Effector memory CD8-positive, alpha-beta T cell (primary cell): Measurements from ENCODE around the gene ART1.
"Not testable (repeated sequence)": the region's sequence is repeated elsewhere in the genome, so short reads cannot be mapped to it uniquely, and the experiment has no call there.

Experiments
- ATAC-seq: fragments of 150-1000 bp; cut with Tn5 transposase; replicated peaks from 2 replicates; pipeline ENCODE4 v1.10.0; 2021; ENCODE audit warnings: mild to moderate bottlenecking, moderate library complexity
- DNase-seq, 3 experiments: peaks; one replicate each; pipeline ENCODE4 v3.0.0; 2021
- H3K27ac Mint-ChIP-seq, 2 donors: one replicate each; pipeline ENCODE4 v1.8.0; 2022; ENCODE audit warnings: mild to moderate bottlenecking in 2 of 2, mixed read lengths in 2 of 2, moderate library complexity in 2 of 2
- H3K27me3 Mint-ChIP-seq, 2 donors: one replicate each; pipeline ENCODE4 v1.8.0; 2022; ENCODE audit warnings: mixed read lengths in 2 of 2
- H3K36me3 Mint-ChIP-seq: one replicate; pipeline ENCODE4 v1.8.0; 2022; ENCODE audit warnings: mild to moderate bottlenecking, moderate library complexity, mixed read lengths; ENCODE audit not compliant: insufficient read depth
- H3K4me1 Mint-ChIP-seq, 2 donors: one replicate each; pipeline ENCODE4 v1.8.0; 2022; ENCODE audit warnings: low read depth in 2 of 2, mixed read lengths in 2 of 2
- H3K4me3 Mint-ChIP-seq, 2 donors: one replicate each; pipeline ENCODE4 v1.8.0; 2022; ENCODE audit warnings: mild to moderate bottlenecking in 2 of 2, mixed read lengths in 2 of 2, moderate library complexity in 2 of 2
- H3K9me3 Mint-ChIP-seq, 2 donors: one replicate each; pipeline ENCODE4 v1.8.0; 2022; ENCODE audit warnings: mixed read lengths in 2 of 2
- total RNA-seq, 9 experiments: gene quantifications; one replicate each; lab custom pipeline; 2026; lab: John Stamatoyannopoulos, UW

ART1 gene
- 0 to 0.12 (median 0) reads per million in 9 experiments for total RNA-seq

GRCh38 chr11:3644817-3645235 lies at the start of gene ART1:
Gene ART1 (plus strand): TSS chr11:3645128. CDS start chr11:3659214, 14,086 bp downstream.
- no peak for DNase-seq
- Mint-ChIP-seq H3K36me3 (peaks cover 1% of the 10 kb centered on the region), H3K27me3 (peaks cover 68 to 80% of the 10 kb centered on the region in 2 donors), H3K4me3 (no peak within 1 kb of the TSS), H3K9me3 (no peaks in the 10 kb centered on the region), H3K27ac (peak within 1 kb of the TSS in 1 of 2 donors; percentile 49), H3K4me1 (peaks cover 8 to 10% of the 10 kb centered on the region in 2 donors)
- ATAC-seq = no peak

GRCh38 chr11:3597743-3598142 lies 47.2 kb upstream of the ART1 start:
- not testable (repeated sequence) for ATAC-seq, H3K27ac Mint-ChIP-seq, H3K4me1 Mint-ChIP-seq, H3K4me3 Mint-ChIP-seq, H3K36me3 Mint-ChIP-seq, DNase-seq, H3K9me3 Mint-ChIP-seq
- H3K27me3 Mint-ChIP-seq = peaks cover 23 to 38% of the 10 kb centered on the region in 2 donors

GRCh38 chr11:3600201-3600600 lies 44.7 kb upstream of the ART1 start:
- not testable (repeated sequence) for H3K36me3 Mint-ChIP-seq, H3K4me1 Mint-ChIP-seq, H3K4me3 Mint-ChIP-seq, H3K9me3 Mint-ChIP-seq, ATAC-seq, DNase-seq, H3K27ac Mint-ChIP-seq
- peaks cover 23 to 38% of the 10 kb centered on the region in 2 donors for H3K27me3 Mint-ChIP-seq

- Mint-ChIP-seq H3K9me3 (no peaks in the 10 kb centered on the region), H3K4me1 (no peaks in the 10 kb centered on the region), H3K27me3 (peaks cover 6 to 10% of the 10 kb centered on the region in 2 donors), H3K27ac (no peak overlapping the region), H3K4me3 (no peak overlapping the region), H3K36me3 (no peaks in the 10 kb centered on the region)
- no peak for DNase-seq
- ATAC-seq = no peak
Measured at GRCh38 chr11:3604167-3604566, 40.8 kb upstream of the ART1 start.

GRCh38 chr11:3605283-3605662 lies 39.7 kb upstream of the ART1 start:
- ATAC-seq (no peak), DNase-seq (no peak)
- no peaks in the 10 kb centered on the region for H3K36me3 Mint-ChIP-seq
- no peak overlapping the region for H3K27ac Mint-ChIP-seq
- peaks cover 0 to 2% of the 10 kb centered on the region in 2 donors for H3K27me3 Mint-ChIP-seq
- no peak overlapping the region for H3K4me3 Mint-ChIP-seq
- H3K9me3 Mint-ChIP-seq = no peaks in the 10 kb centered on the region
- no peaks in the 10 kb centered on the region for H3K4me1 Mint-ChIP-seq

GRCh38 chr11:3605771-3606203 lies 39.1 kb upstream of the ART1 start:
- DNase-seq (no peak), ATAC-seq (no peak)
- Mint-ChIP-seq H3K27me3 (no peaks in the 10 kb centered on the region), H3K4me3 (no peak overlapping the region), H3K4me1 (no peaks in the 10 kb centered on the region), H3K36me3 (no peaks in the 10 kb centered on the region), H3K9me3 (no peaks in the 10 kb centered on the region), H3K27ac (no peak overlapping the region)

- Mint-ChIP-seq H3K27me3 (peaks cover 0 to 6% of the 10 kb centered on the region in 2 donors), H3K4me3 (no peak overlapping the region), H3K36me3 (no peaks in the 10 kb centered on the region), H3K9me3 (no peaks in the 10 kb centered on the region), H3K27ac (no peak overlapping the region), H3K4me1 (peaks cover 3 to 5% of the 10 kb centered on the region in 2 donors)
- DNase-seq (peak; percentile 17 to 43 (median 19)), ATAC-seq (peak; percentile 43)
Measured at GRCh38 chr11:3609416-3610265, 35.3 kb upstream of the ART1 start.

GRCh38 chr11:3610846-3611245 lies 34.1 kb upstream of the ART1 start:
- Mint-ChIP-seq H3K36me3 (no peaks in the 10 kb centered on the region), H3K4me3 (no peak overlapping the region), H3K9me3 (no peaks in the 10 kb centered on the region), H3K27ac (no peak overlapping the region), H3K4me1 (peaks cover 7 to 8% of the 10 kb centered on the region in 2 donors), H3K27me3 (peaks cover 0 to 12% of the 10 kb centered on the region in 2 donors)
- DNase-seq (no peak), ATAC-seq (no peak)

- ATAC-seq (no peak), DNase-seq (no peak)
- H3K27ac Mint-ChIP-seq = no peak overlapping the region
- H3K4me3 Mint-ChIP-seq = no peak overlapping the region
- H3K4me1 Mint-ChIP-seq = peaks cover 7 to 8% of the 10 kb centered on the region in 2 donors
- no peaks in the 10 kb centered on the region for H3K36me3 Mint-ChIP-seq
- H3K9me3 Mint-ChIP-seq = no peaks in the 10 kb centered on the region
- H3K27me3 Mint-ChIP-seq = peaks cover 0 to 12% of the 10 kb centered on the region in 2 donors
Measured at GRCh38 chr11:3611976-3612678, 32.8 kb upstream of the ART1 start.

GRCh38 chr11:3613998-3614741 lies 30.8 kb upstream of the ART1 start:
- Mint-ChIP-seq H3K36me3 (peaks cover 3% of the 10 kb centered on the region), H3K27ac (peak overlapping the region in 1 of 2 donors; percentile 66), H3K9me3 (no peaks in the 10 kb centered on the region), H3K4me3 (no peak overlapping the region), H3K4me1 (peaks cover 7 to 8% of the 10 kb centered on the region in 2 donors), H3K27me3 (peaks cover 0 to 12% of the 10 kb centered on the region in 2 donors)
- ATAC-seq (peak; percentile 7), DNase-seq (no peak)

- Mint-ChIP-seq H3K4me1 (peaks cover 7 to 8% of the 10 kb centered on the region in 2 donors), H3K4me3 (no peak overlapping the region), H3K27ac (peak overlapping the region in 1 of 2 donors; percentile 66), H3K36me3 (peaks cover 3% of the 10 kb centered on the region), H3K9me3 (no peaks in the 10 kb centered on the region), H3K27me3 (peaks cover 0 to 12% of the 10 kb centered on the region in 2 donors)
- DNase-seq (no peak), ATAC-seq (peak; percentile 76)
Measured at GRCh38 chr11:3614742-3615171, 30.2 kb upstream of the ART1 start.

GRCh38 chr11:3615998-3616397 lies 28.9 kb upstream of the ART1 start:
- DNase-seq = no peak
- H3K4me1 Mint-ChIP-seq = peaks cover 7 to 8% of the 10 kb centered on the region in 2 donors
- H3K4me3 Mint-ChIP-seq = no peak overlapping the region
- no peaks in the 10 kb centered on the region for H3K9me3 Mint-ChIP-seq
- peaks cover 0 to 12% of the 10 kb centered on the region in 2 donors for H3K27me3 Mint-ChIP-seq
- ATAC-seq = no peak
- peaks cover 3% of the 10 kb centered on the region for H3K36me3 Mint-ChIP-seq
- no peak overlapping the region for H3K27ac Mint-ChIP-seq
